HepG2 (cell line): ENCODE data around the gene TMEM14C. TPM values are rescaled to one million over a fixed set of nuclear protein-coding genes. Genes with fewer than 3 reads are reported as not detected.
A peak's percentile ranks its signal among the peaks of the same experiment; 100 is the strongest.

Source experiments
- ATAC-seq: fragments of 200-7000 bp; cut with Tn5 transposase; 3 replicates; pipeline ENCODE4 v1.9.1; 2020; ENCODE audit warnings: mild to moderate bottlenecking, moderate library complexity
- BruUV-seq: library from RNA; stranded (reverse); fragments of 400-500 nt; replicated peaks from 2 replicates; lab custom pipeline; 2021; lab: Mats Ljungman, UMichigan
- CTCF ChIA-PET: fragments of 300-600 bp; formaldehyde crosslinking; extraction: SDS; loops from one replicate; lab custom pipeline; 2021; ENCODE audit warnings: low total read pairs, inconsistent platforms, low intra/inter-chr PET ratio; lab: Yijun Ruan, JAX
- POLR2A ChIA-PET: fragments of 350-600 bp; sonication (Branson Sonifier 250); formaldehyde crosslinking; loops from one replicate; lab custom pipeline; 2020; ENCODE audit warnings: antibody characterized with exemption, inconsistent platforms; lab: Yijun Ruan, JAX
- DNase-seq: peaks from one replicate; pipeline ENCODE4 v3.0.0-alpha.2; 2015; ENCODE audit warnings: low spot score
- FAIRE-seq: peaks from 3 replicates; lab custom pipeline; 2011; peaks lifted over from hg19 to GRCh38; lab: Jason Lieb, UNC
- H2AFZ ChIP-seq: one replicate; pipeline ENCODE4 v1.6.1; 2011; ENCODE audit warnings: low read length, inconsistent platforms
- H3K27ac ChIP-seq: fragments of 300-600 bp; 3 replicates; pipeline ENCODE4 v1.8.0; 2011; ENCODE audit warnings: mixed run types, mild to moderate bottlenecking, mixed read lengths, low read length, inconsistent platforms; ENCODE audit not compliant: insufficient read depth; ENCODE audit errors: extremely low read length
- H3K27me3 ChIP-seq, 2 experiments: fragments of 200-600 bp in 1 of 2; 2 replicates in 1 of 2; 3 replicates in 1 of 2; pipeline versions ENCODE4 v1.6.0 to v1.8.0; 2011; ENCODE audit warnings: low read length in 2 of 2, mild to moderate bottlenecking in 2 of 2, moderate library complexity in 2 of 2, inconsistent platforms in 1 of 2; ENCODE audit not compliant: insufficient read depth in 2 of 2, control insufficient read depth in 1 of 2
- H3K36me3 ChIP-seq, 2 experiments: fragments of 200-600 bp in 1 of 2; replicated peaks in 1 of 2; 2 replicates in 1 of 2; 3 replicates in 1 of 2; pipeline versions ENCODE4 v1.5.1 to v1.8.0; 2011; ENCODE audit warnings: low read length in 2 of 2, inconsistent platforms in 1 of 2; ENCODE audit not compliant: insufficient read depth in 2 of 2, control insufficient read depth in 1 of 2
- H3K4me1 ChIP-seq: 2 replicates; pipeline ENCODE4 v1.5.1; 2012; ENCODE audit warnings: low read length, inconsistent platforms; ENCODE audit not compliant: insufficient read depth
- H3K4me2 ChIP-seq: 2 replicates; pipeline ENCODE4 v1.6.0; 2011; ENCODE audit warnings: low read depth, low read length, inconsistent platforms
- H3K4me3 ChIP-seq, 3 experiments: fragments of 200-600 bp in 1 of 3; sonication (generic), shearing (Covaris generic) in 1 of 3; replicated peaks in 1 of 3; 2 replicates each; pipeline ENCODE4 v1.5.1; 2011 to 2016; ENCODE audit warnings: low read length in 3 of 3, inconsistent platforms in 2 of 3, low read depth in 2 of 3, mild to moderate bottlenecking in 2 of 3, control low read depth in 1 of 3, mixed read lengths in 1 of 3; ENCODE audit not compliant: insufficient read depth in 1 of 3
- H3K79me2 ChIP-seq: one replicate; pipeline ENCODE4 v1.6.1; 2011; ENCODE audit warnings: low read length, inconsistent platforms; ENCODE audit not compliant: insufficient read depth
- H3K9ac ChIP-seq: 2 replicates; pipeline ENCODE4 v1.6.0; 2011; ENCODE audit warnings: mild to moderate bottlenecking, low read depth, low read length, inconsistent platforms; ENCODE audit not compliant: insufficient read depth
- H3K9me3 ChIP-seq: 2 replicates; pipeline ENCODE4 v1.5.1; 2012; ENCODE audit warnings: mild to moderate bottlenecking, low read length
- H4K20me1 ChIP-seq: 2 replicates; pipeline ENCODE4 v1.6.0; 2011; ENCODE audit warnings: inconsistent platforms, mild to moderate bottlenecking, low read length, moderate library complexity; ENCODE audit not compliant: insufficient read depth
- FOXO4 ChIP-seq: sonication (generic); formaldehyde crosslinking; conservative IDR thresholded peaks from 2 replicates; pipeline ENCODE4 v1.8.1; 2023; ENCODE audit warnings: missing genetic modification reagents
- HNF1A ChIP-seq, 2 experiments: sonication (generic) in 1 of 2; formaldehyde crosslinking in 1 of 2; IDR thresholded peaks; 2 replicates each; pipeline versions ENCODE4 v1.4.0 to v1.6.1; 2016 to 2020; ENCODE audit warnings: borderline replicate concordance in 1 of 2, low read depth in 1 of 2, mild to moderate bottlenecking in 1 of 2, missing genetic modification reagents in 1 of 2
- MYC ChIP-seq: sonication (generic); formaldehyde crosslinking; IDR thresholded peaks from 2 replicates; pipeline ENCODE4 v1.9.0; 2021; ENCODE audit warnings: missing genetic modification reagents, borderline replicate concordance
- NFKBIZ ChIP-seq: IDR thresholded peaks from 2 replicates; pipeline ENCODE4 v1.6.1; 2018; ENCODE audit warnings: missing genetic modification reagents, missing compliant biosample characterization
- NR3C1 ChIP-seq: sonication (generic); formaldehyde crosslinking; IDR thresholded peaks from 2 replicates; pipeline ENCODE4 v1.4.0; 2020; ENCODE audit warnings: missing genetic modification reagents
- RAD51 ChIP-seq: fragments of 450-650 bp; IDR thresholded peaks from 2 replicates; pipeline ENCODE4 v1.6.1; 2016; ENCODE audit warnings: borderline replicate concordance
- RFXAP ChIP-seq: sonication (generic); formaldehyde crosslinking; IDR thresholded peaks from 2 replicates; pipeline ENCODE4 v1.4.0; 2020; ENCODE audit warnings: missing genetic modification reagents, borderline replicate concordance
- ZNF329 ChIP-seq: sonication (generic); formaldehyde crosslinking; IDR thresholded peaks from 2 replicates; pipeline ENCODE4 v1.9.0; 2021; ENCODE audit warnings: low read depth, mild to moderate bottlenecking, missing genetic modification reagents
- ZNF510 ChIP-seq: sonication (generic); formaldehyde crosslinking; IDR thresholded peaks from 2 replicates; pipeline ENCODE4 v1.4.0; 2020; ENCODE audit warnings: low read depth, mild to moderate bottlenecking, missing genetic modification reagents
- ZNF577 ChIP-seq: sonication (generic); formaldehyde crosslinking; IDR thresholded peaks from 2 replicates; pipeline ENCODE4 v1.4.0; 2020; ENCODE audit warnings: mild to moderate bottlenecking, low read depth, missing genetic modification reagents, borderline replicate concordance
- ZNF772 ChIP-seq: sonication (generic); formaldehyde crosslinking; IDR thresholded peaks from 2 replicates; pipeline ENCODE4 v1.5.0; 2020; ENCODE audit warnings: mild to moderate bottlenecking, missing genetic modification reagents
- ZNF780A ChIP-seq: sonication (generic); formaldehyde crosslinking; IDR thresholded peaks from 2 replicates; pipeline ENCODE4 v1.8.0; 2022; ENCODE audit warnings: mild to moderate bottlenecking, missing genetic modification reagents, moderate library complexity
- WGBS: methylation state at CpG from one replicate; pipeline ENCODE4 v1.1.6; 2017; ENCODE audit warnings: low lambda C conversion rate; 5-methylcytosine and 5-hydroxymethylcytosine counted together
- in situ Hi-C: cut with HindIII; loops from 2 replicates; pipeline ENCODE4 v1.10.0; 2017; ENCODE audit warnings: low pct_unique_long_range_greater_than_20kb; ENCODE audit not compliant: extremely low pct_ligation_motif_present
- intact Hi-C: fragments of 100-400 bp; cut with micrococcal nuclease; formaldehyde crosslinking; loops from one replicate; pipeline ENCODE4 v1.10.0; 2022; ENCODE audit not compliant: unreplicated experiment
- polyA plus RNA-seq, 8 experiments: library from polyadenylated mRNA; depleted of rRNA in 3 of 8; stranded (reverse) in 7 of 8; unstranded in 1 of 8; fragments of >200 nt; fragmentation: Illumina TruSeq in 4 of 8; extraction: Trizol in 4 of 8; gene quantifications; 2 replicates each; pipeline versions ENCODE4 v1.2.1 to v1.2.3, GENCODE V29; 2011 to 2016; ENCODE audit warnings: low read depth in 4 of 8, missing spikeins in 1 of 8, mixed read lengths in 1 of 8; ENCODE audit not compliant: insufficient read depth in 1 of 8
- total RNA-seq, 5 experiments: library from RNA; depleted of rRNA; stranded (reverse); fragments of >200 nt; fragmentation: Illumina TruSeq; extraction: Trizol; gene quantifications; 2 replicates each; pipeline ENCODE4 v1.2.3, GENCODE V29; 2016; ENCODE audit warnings: low read depth in 1 of 5

TMEM14C gene
- total and polyA plus RNA-seq, 2 of the 13 experiments (the other 11 are each of a cell fraction or from before 2014, with no cell fraction given): 184 TPM

GRCh38 chr6:10692965-10693538 is 29.8 kb upstream of the TMEM14C start (continued):
- TF ChIP-seq ZNF772 (CRISPR knock-in tag) (no peak), RFXAP (CRISPR knock-in tag) (no peak)
- TF ChIP-seq, all 625 proteins: peak for 0

- DNase-seq (peak; percentile 94), FAIRE-seq (peak; percentile 52), ATAC-seq (peak; percentile 98)
- POLR2A ChIA-PET: interaction anchor here (0.6 to 2.9 kb wide), 28 partner anchors 8 to 837 kb away, joined by 3 to 79 read pairs (median 4); partner anchors contain the start of genes GCNT2, TMEM14B and TMEM14C
- Histone ChIP-seq H3K4me3 (peak within 1 kb of the TSS; percentile 78 to 98 (median 97)), H3K79me2 (peaks cover 44% of the 10 kb centered on the region), H3K9ac (peak within 1 kb of the TSS; percentile 98), H3K27ac (peak within 1 kb of the TSS; percentile 96), H4K20me1 (no peaks in the 10 kb centered on the region), H3K27me3 (no peaks in the 10 kb centered on the region; a peak in 1 of 5 replicates), H3K4me1 (peaks cover 44% of the 10 kb centered on the region), H3K4me2 (peak within 1 kb of the TSS; percentile 73), H3K9me3 (no peaks in the 10 kb centered on the region), H3K36me3 (peaks cover 9 to 24% of the 10 kb centered on the region in 2 experiments), H2AFZ (peak within 1 kb of the TSS; percentile 90)
- intact Hi-C loops: loop anchor here (1.0 kb wide), 6 partner anchors 27 to 189 kb away; partner anchors contain the start of gene TMEM14B
- WGBS: 2% methylated on average over 50 of the region's 53 CpGs
- in situ Hi-C loops: loop anchor here (5.0 kb wide), 1 partner anchor 182 kb away; no protein-coding TSS in a partner anchor
- CTCF ChIA-PET: interaction anchor here (1.0 kb wide), 1 partner anchor 107 kb away, joined by 3 read pairs; no protein-coding TSS in a partner anchor
- BruUV-seq: TSS peak; percentile 81
- no peak for TF ChIP-seq ZNF510
- TF ChIP-seq NR3C1 (CRISPR knock-in tag): no peak
- TF ChIP-seq ZNF780A (CRISPR knock-in tag): peak; percentile 49; the same call in 1 of the 2 replicates
- peak; percentile 39; the same call in 1 of the 2 replicates for TF ChIP-seq NFKBIZ (CRISPR knock-in tag)
- no peak; the same call in 1 of the 2 replicates for TF ChIP-seq ZNF329
- TF ChIP-seq ZNF577 (CRISPR knock-in tag): no peak
- TF ChIP-seq FOXO4 (CRISPR knock-in tag): no peak
- no peak; the same call in 1 of the 2 replicates for TF ChIP-seq RAD51
- no peak for TF ChIP-seq HNF1A (IDR thresholded peaks at IDR 0.05; ENCODE audit: low read depth)
- TF ChIP-seq HNF1A (CRISPR knock-in tag; IDR thresholded peaks at IDR 0.05; ENCODE audit: borderline replicate concordance): peak; percentile 49; the same call in 1 of the 2 replicates
- peak; percentile 98 for TF ChIP-seq MYC (CRISPR knock-in tag)
Observed at GRCh38 chr6:10694302-10695085, 28.4 kb upstream of the TMEM14C start, which contains the start of the genes C6orf52 and PAK1IP1. C6orf52 (minus strand) TSS chr6:10694616; CDS start chr6:10687550, 7,066 bp downstream. PAK1IP1 (plus strand) TSS chr6:10694972; CDS start chr6:10694986, 14 bp downstream.
